HCT116 (cell line): ENCODE data around the gene SHANK3.

Experiments
- CTCF ChIP-seq, 3 experiments: fragments of 200-600 bp in 1 of 3; sonication (generic) in 1 of 3; IDR thresholded peaks in 2 of 3; conservative IDR thresholded peaks in 1 of 3; 2 replicates each; pipeline ENCODE4 v1.5.1; 2012 to 2017; ENCODE audit warnings: low read depth in 2 of 3, low read length in 2 of 3, antibody characterized with exemption in 1 of 3, borderline replicate concordance in 1 of 3, control low read depth in 1 of 3, mild to moderate bottlenecking in 1 of 3, mixed read lengths in 1 of 3, mixed run types in 1 of 3, moderate library complexity in 1 of 3; ENCODE audit not compliant: insufficient read depth in 1 of 3
- EZH2phosphoT487 ChIP-seq: fragments of 200-600 bp; IDR thresholded peaks from 2 replicates; pipeline ENCODE4 v1.6.1; 2018; ENCODE audit warnings: antibody characterized with exemption, borderline replicate concordance
- POLR2A ChIP-seq: IDR thresholded peaks from 2 replicates; pipeline ENCODE4 v1.7.0; 2011; ENCODE audit warnings: borderline replicate concordance; ENCODE audit not compliant: insufficient read depth, insufficient read length; ENCODE audit errors: extremely low read depth
- REST ChIP-seq: IDR thresholded peaks from 2 replicates; pipeline ENCODE4 v1.6.1; 2012; ENCODE audit warnings: low read depth

DNA sequence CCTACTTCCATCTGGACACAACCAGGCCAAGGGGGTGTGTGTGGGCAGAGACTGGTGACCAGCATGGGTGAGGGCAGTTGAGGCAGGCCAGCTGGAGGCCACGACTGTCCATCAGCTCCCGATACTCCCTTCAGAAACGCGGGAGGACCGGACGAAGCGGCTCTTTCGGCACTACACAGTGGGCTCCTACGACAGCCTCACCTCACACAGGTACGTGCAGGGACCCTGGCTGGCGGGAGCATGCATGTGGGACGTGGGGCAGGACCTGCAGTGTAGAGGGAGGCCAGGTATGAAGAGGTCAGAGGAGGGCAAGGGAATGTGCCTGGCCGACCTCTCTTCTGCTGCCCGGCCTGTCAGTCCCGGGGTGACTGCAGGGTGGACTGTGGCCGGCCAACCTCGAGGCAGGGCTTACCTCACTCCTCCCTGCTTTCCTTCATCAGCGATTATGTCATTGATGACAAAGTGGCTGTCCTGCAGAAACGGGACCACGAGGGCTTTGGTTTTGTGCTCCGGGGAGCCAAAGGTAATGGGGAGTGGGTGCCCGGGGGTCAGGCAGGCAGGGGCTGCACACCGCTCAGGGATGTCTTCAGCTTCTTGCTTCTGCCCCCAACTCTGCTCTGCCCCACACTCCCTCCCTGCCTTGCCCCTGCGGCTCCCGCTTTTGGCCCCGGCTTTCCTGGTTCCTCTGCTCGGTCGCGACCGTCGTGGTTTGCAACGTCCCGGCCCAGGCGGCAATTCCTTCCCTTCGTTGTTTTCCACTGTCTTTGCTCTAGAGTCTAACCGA, 31.3 kb downstream of the SHANK3 start:
- TF ChIP-seq CTCF (IDR thresholded peaks at IDR 0.05 in 2 of 3, conservative IDR thresholded peaks at IDR 0.05 in 1 of 3; ENCODE audit: borderline replicate concordance in 1 of 3, insufficient read depth in 1 of 3, low read depth in 2 of 3, low read length in 2 of 3), result no peak
- TF ChIP-seq EZH2phosphoT487, result no peak
- no peak for TF ChIP-seq POLR2A
- no peak for TF ChIP-seq REST
